ENCODE results near the gene PLEKHM2. TPM values are rescaled to one million over a fixed set of nuclear protein-coding genes. Genes with fewer than 3 reads are reported as not detected.

PLEKHM2 gene
- total RNA-seq, 4 donors from 2014 or later = 55.5 to 98.7 (median 61.9) TPM

DNA sequence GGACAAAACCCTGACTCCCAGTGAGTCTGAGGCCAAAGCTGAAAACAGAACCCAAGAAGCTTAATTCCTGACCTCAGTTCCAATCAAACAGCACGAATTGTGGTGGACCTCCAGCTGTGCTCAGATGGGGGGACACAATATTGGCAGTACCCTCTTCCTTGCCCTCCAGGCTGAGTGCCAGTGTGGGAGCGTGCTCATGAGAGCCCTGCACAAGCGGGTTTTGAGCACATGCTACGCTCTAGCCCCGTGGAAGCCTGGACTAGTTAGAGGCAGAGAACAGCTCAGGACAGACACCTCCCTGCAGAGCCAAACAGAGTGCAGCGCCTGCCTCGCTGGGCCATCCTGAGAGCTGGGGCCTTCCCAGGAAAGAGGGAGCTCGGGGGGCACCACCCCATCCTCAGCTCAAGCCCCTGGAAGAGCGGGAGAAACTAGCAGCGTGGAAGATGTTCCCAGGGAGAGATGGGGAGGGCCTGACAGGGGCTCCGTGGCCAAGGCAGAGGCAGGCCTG lies 49.2 kb downstream of the PLEKHM2 start:
- intact Hi-C loops (cut with DNase I; ENCODE audit: low total_unique reads) = no loop called here
- no peak overlapping the region for H3K4me3 ChIP-seq (ENCODE audit: low read depth, poor library complexity, severe bottlenecking)
- no peak for TF ChIP-seq POLR2A (IDR thresholded peaks at IDR 0.05)
- TF ChIP-seq, protein P1, sequence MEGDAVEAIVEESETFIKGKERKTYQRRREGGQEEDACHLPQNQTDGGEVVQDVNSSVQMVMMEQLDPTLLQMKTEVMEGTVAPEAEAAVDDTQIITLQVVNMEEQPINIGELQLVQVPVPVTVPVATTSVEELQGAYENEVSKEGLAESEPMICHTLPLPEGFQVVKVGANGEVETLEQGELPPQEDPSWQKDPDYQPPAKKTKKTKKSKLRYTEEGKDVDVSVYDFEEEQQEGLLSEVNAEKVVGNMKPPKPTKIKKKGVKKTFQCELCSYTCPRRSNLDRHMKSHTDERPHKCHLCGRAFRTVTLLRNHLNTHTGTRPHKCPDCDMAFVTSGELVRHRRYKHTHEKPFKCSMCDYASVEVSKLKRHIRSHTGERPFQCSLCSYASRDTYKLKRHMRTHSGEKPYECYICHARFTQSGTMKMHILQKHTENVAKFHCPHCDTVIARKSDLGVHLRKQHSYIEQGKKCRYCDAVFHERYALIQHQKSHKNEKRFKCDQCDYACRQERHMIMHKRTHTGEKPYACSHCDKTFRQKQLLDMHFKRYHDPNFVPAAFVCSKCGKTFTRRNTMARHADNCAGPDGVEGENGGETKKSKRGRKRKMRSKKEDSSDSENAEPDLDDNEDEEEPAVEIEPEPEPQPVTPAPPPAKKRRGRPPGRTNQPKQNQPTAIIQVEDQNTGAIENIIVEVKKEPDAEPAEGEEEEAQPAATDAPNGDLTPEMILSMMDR (IDR thresholded peaks at IDR 0.05) = no peak
- 70 to 82% methylated on average over 10 to 11 of the region's 11 CpGs for WGBS, 2 donors
- no peak for DNase-seq (ENCODE audit: low spot score in 2 of 2)

DNA sequence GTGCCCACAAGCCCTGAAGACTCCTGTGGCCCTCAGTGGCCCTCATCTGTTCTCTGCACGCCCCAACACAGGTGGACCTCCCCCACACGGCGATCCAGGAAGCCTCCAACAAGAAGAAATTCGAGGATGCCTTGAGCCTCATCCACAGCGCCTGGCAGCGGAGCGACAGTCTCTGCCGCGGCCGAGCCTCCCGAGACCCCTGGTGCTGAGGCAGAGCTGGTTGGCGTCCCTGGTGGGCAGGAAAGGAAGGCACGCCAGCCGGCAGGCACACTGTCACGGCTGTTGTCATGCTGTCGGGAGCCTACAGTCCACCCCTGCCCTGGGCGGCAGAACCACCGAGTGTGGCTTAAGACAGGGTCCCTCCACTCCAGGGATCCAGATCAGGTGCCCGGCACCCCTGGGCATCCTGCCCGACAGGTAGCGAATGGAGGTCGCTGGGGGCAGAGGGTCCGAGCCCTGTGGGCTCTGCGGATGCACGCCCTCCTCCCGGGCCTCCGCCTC lies 49.7 kb downstream of the PLEKHM2 start:
- no peak overlapping the region for H3K4me3 ChIP-seq (ENCODE audit: low read depth, poor library complexity, severe bottlenecking)
- TF ChIP-seq POLR2A (IDR thresholded peaks at IDR 0.05) = no peak
- TF ChIP-seq, protein P1 (IDR thresholded peaks at IDR 0.05) = no peak
- no peak for DNase-seq (ENCODE audit: low spot score in 2 of 2)
- 94 to 96% methylated on average over 8 to 21 of the region's 27 CpGs for WGBS, 2 donors
- intact Hi-C loops (cut with DNase I; ENCODE audit: low total_unique reads) = no loop called here

DNA sequence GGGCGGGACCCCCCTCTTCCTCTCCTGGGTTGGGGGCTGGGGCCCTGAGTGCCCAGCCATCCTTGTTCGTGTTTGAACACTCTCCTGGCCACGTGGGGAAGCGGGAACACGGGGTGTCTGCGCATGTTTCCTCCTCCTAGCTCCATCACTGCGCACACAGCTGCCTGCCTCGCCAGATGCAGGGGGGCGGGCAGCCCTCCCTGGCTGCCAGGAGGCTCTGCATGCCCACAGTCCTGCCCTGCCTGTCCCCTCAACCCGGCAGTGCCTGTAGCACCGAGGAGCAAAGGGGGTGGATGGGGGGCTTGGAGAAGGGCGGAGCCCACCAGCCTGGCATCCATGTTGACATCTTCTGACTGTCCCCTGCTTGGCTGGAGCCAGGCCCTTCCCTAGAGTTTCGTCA lies 50.2 kb downstream of the PLEKHM2 start:
- intact Hi-C loops (cut with DNase I; ENCODE audit: low total_unique reads) = no loop called here
- no peak overlapping the region for H3K4me3 ChIP-seq (ENCODE audit: low read depth, poor library complexity, severe bottlenecking)
- DNase-seq (ENCODE audit: low spot score in 2 of 2) = no peak
- WGBS, 2 donors = 80 to 83% methylated on average over 13 of the region's 13 CpGs
- no peak for TF ChIP-seq POLR2A (IDR thresholded peaks at IDR 0.05)
- TF ChIP-seq, protein P1 (IDR thresholded peaks at IDR 0.05) = no peak

DNA sequence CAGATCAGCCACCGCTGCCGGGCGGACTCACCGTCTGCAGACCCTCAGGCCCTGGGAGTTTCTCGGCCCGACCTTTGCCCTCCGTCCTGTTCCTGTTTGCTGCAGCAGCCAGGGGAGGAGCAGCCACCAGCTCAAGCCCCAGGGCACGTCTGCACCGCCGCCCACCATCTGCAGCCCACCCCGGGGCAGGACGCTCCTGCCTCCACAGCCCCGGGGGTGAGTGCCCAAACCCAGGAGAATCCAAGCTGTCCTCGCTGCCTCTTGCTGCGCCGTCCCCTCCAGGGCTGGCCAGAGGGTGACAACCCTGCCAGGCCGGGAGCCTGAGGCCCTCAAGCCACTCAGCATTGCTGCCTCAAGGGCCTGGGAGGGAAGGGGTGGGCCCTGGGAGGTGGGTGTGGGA lies 50.8 kb downstream of the PLEKHM2 start:
- 56 to 67% methylated on average over 6 to 16 of the region's 17 CpGs for WGBS, 2 donors
- intact Hi-C loops (cut with DNase I; ENCODE audit: low total_unique reads) = no loop called here
- no peak overlapping the region for H3K4me3 ChIP-seq (ENCODE audit: low read depth, poor library complexity, severe bottlenecking)
- TF ChIP-seq, protein P1 (IDR thresholded peaks at IDR 0.05) = no peak
- no peak for TF ChIP-seq POLR2A (IDR thresholded peaks at IDR 0.05)
- DNase-seq (ENCODE audit: low spot score in 2 of 2) = no peak

DNA sequence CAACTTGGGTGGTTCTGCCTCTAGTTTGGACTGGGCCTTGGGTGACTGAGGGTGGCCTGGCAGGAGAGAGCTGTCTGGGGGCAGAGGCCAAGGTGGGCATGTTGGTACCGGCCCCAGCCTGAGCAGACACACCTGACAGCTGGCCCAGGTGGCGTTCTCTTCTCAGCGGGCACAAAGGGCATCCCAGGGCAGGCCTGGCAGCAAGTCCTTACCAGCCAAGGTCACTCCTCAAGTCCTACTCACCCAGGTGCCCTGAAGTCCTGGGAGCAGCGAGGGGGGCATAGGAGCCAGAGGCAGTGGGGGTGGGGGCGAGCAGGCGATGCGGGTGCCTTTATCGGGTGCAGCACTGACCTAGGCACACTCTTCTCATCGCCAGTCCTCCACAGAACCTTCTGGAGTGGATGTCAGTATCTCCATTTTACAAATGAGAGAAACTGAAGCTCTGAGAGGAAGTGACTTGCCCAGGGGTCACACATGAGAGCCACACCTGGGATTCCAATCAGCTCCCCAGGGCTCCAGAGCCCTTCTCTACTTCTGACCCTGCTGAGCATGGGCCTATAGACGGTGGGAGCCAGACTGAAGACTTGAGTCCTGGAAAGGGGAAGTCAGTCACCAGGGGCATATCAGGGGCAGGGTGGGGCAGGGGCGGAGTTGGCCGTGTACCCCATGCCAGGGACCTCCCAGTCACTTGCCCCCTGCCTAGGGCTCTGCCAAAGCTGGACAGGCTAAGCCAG lies 51.4 kb downstream of the PLEKHM2 start:
- DNase-seq (ENCODE audit: low spot score in 2 of 2) = no peak
- WGBS, 2 donors = 53 to 69% methylated on average over 8 to 12 of the region's 12 CpGs
- intact Hi-C loops (cut with DNase I; ENCODE audit: low total_unique reads) = no loop called here
- H3K4me3 ChIP-seq (ENCODE audit: low read depth, poor library complexity, severe bottlenecking) = no peak overlapping the region
- no peak for TF ChIP-seq POLR2A (IDR thresholded peaks at IDR 0.05)
- TF ChIP-seq, protein P1 (IDR thresholded peaks at IDR 0.05) = no peak

Data from lower leg skin (tissue), 4 donors.